Naive thymus-derived CD4-positive, alpha-beta T cell (primary cell): ENCODE measurements around the gene KANK3. TPM values are rescaled to one million over a fixed set of nuclear protein-coding genes. Genes with fewer than 3 reads are reported as not detected.
A peak's percentile ranks its signal among the peaks of the same experiment; 100 is the strongest.
"Not testable (repeated sequence)": the region's sequence is repeated elsewhere in the genome, so short reads cannot be mapped to it uniquely, and the experiment has no call there.

Source experiments
- ATAC-seq: fragments of 150-1000 bp; cut with Tn5 transposase; 2 replicates; pipeline ENCODE4 v1.10.0; 2021; ENCODE audit warnings: mild to moderate bottlenecking, moderate library complexity
- CTCF ChIA-PET: fragments of 350-600 bp; sonication (Branson Sonifier 250); formaldehyde crosslinking; loops from one replicate; lab custom pipeline; 2021; ENCODE audit warnings: antibody characterized with exemption; lab: Charles Lee
- POLR2A ChIA-PET: fragments of 350-600 bp; sonication (Branson Sonifier 250); formaldehyde crosslinking; loops from one replicate; lab custom pipeline; 2021; ENCODE audit warnings: antibody characterized with exemption, inconsistent platforms; lab: Charles Lee
- DNase-seq, 9 donors: peaks; one replicate each; pipeline versions ENCODE4 v3.0.0 to v3.0.0-alpha.2; 2020 to 2022; ENCODE audit warnings: mixed read lengths in 1 of 9
- H3K27ac ChIP-seq: one replicate; pipeline ENCODE4 v1.7.0; 2013; ENCODE audit warnings: mild to moderate bottlenecking, low read depth, low read length, moderate library complexity
- H3K27me3 ChIP-seq, 2 donors: one replicate each; pipeline ENCODE4 v1.7.0; 2013; ENCODE audit warnings: low read length in 2 of 2, mild to moderate bottlenecking in 2 of 2, moderate library complexity in 2 of 2; ENCODE audit not compliant: control insufficient read depth in 2 of 2, insufficient read depth in 2 of 2
- H3K36me3 ChIP-seq, 3 experiments: 1 replicate in 2 of 3; 2 replicates in 1 of 3; pipeline ENCODE4 v1.7.0; 2013; ENCODE audit warnings: low read length in 3 of 3, mild to moderate bottlenecking in 3 of 3, moderate library complexity in 1 of 3; ENCODE audit not compliant: insufficient read depth in 3 of 3, control insufficient read depth in 2 of 3
- H3K4me1 ChIP-seq, 2 donors: one replicate each; pipeline ENCODE4 v1.7.0; 2013; ENCODE audit warnings: low read length in 2 of 2, mild to moderate bottlenecking in 2 of 2, moderate library complexity in 1 of 2; ENCODE audit not compliant: control insufficient read depth in 2 of 2, insufficient read depth in 2 of 2
- H3K4me3 ChIP-seq: 2 replicates; pipeline ENCODE4 v1.7.0; 2013; ENCODE audit warnings: mild to moderate bottlenecking, low read length
- H3K9me3 ChIP-seq, 3 experiments: 1 replicate in 2 of 3; 2 replicates in 1 of 3; pipeline ENCODE4 v1.7.0; 2013; ENCODE audit warnings: low read length in 3 of 3; ENCODE audit not compliant: control insufficient read depth in 2 of 3
- H3K27ac Mint-ChIP-seq, 9 donors: one replicate each; pipeline ENCODE4 v1.8.0; 2020 to 2022; ENCODE audit warnings: mixed read lengths in 9 of 9, mild to moderate bottlenecking in 8 of 9, moderate library complexity in 5 of 9, inconsistent platforms in 2 of 9
- H3K27me3 Mint-ChIP-seq, 5 donors: one replicate each; pipeline ENCODE4 v1.8.0; 2021 to 2022; ENCODE audit warnings: mixed read lengths in 5 of 5, mild to moderate bottlenecking in 1 of 5
- H3K36me3 Mint-ChIP-seq, 5 donors: one replicate each; pipeline ENCODE4 v1.8.0; 2020 to 2022; ENCODE audit warnings: mixed read lengths in 5 of 5, mild to moderate bottlenecking in 3 of 5, inconsistent platforms in 1 of 5
- H3K4me1 Mint-ChIP-seq, 7 donors: one replicate each; pipeline ENCODE4 v1.8.0; 2020 to 2022; ENCODE audit warnings: mixed read lengths in 7 of 7, mild to moderate bottlenecking in 3 of 7, inconsistent platforms in 1 of 7
- H3K4me3 Mint-ChIP-seq, 10 donors: one replicate each; pipeline ENCODE4 v1.8.0; 2020 to 2022; ENCODE audit warnings: mild to moderate bottlenecking in 10 of 10, mixed read lengths in 10 of 10, moderate library complexity in 6 of 10, inconsistent platforms in 2 of 10
- H3K9me3 Mint-ChIP-seq, 11 donors: one replicate each; pipeline ENCODE4 v1.8.0; 2020 to 2022; ENCODE audit warnings: mixed read lengths in 11 of 11, mild to moderate bottlenecking in 4 of 11, inconsistent platforms in 1 of 11, moderate library complexity in 1 of 11
- intact Hi-C, 2 donors: fragments of 100-400 bp; cut with micrococcal nuclease; formaldehyde crosslinking; loops; one replicate each; pipeline ENCODE4 v1.15.1; 2023
- polyA plus RNA-seq, 2 donors: library from polyadenylated mRNA; unstranded; fragments of 300-500 nt; fragmentation: Illumina TruSeq; gene quantifications; one replicate each; pipeline ENCODE4 v1.2.3, GENCODE V29; 2021
- total RNA-seq, 6 experiments: library from RNA in 5 of 6; stranded (reverse) in 5 of 6; gene quantifications; 1 replicate in 5 of 6; 2 replicates in 1 of 6; pipeline ENCODE4 v1.2.3 and lab custom pipeline; 2021 to 2026

KANK3 gene
- total and polyA plus RNA-seq, 7 experiments from 2014 or later = 0.52 to 4.4 (median 1.7) TPM

DNA sequence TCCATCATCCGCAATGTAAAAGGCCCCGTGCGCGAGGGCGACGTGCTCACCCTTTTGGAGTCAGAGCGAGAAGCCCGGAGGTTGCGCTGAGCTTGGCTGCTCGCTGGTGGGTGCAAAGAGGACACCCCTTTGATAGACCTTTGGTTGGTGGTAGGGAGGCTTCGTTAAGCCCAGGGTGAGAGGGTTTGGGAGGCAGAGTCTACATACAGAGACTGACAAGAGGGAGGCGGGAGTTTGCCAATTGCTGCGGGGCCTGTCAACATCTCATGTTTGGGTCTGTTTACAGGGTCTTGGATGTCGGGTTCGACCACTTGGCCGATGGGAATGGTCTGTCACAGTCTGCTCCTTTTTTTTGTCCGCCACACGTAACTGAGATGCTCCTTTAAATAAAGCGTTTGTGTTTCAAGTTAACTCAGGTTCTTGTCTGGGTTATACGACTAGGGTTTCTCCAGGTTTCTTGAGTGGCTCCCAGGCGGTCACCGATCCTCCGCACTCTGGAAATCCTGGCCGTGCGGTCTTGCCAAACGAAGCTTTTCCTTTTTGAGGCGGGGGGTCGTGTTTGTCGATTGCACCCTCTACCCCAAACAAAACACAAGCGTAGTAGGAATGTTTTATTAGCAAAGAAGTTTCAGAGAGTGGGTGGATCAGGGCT lies 20.9 kb downstream of the KANK3 start:
- peaks cover 25% of the 10 kb centered on the region in 2 donors for H3K4me1 ChIP-seq
- H3K36me3 ChIP-seq = peaks cover 4 to 37% (median 4%) of the 10 kb centered on the region in 3 experiments
- peaks cover 16 to 43% (median 27%) of the 10 kb centered on the region in 7 donors for H3K4me1 Mint-ChIP-seq
- ChIA-PET POLR2A (interaction anchor here (0.6 to 4.5 kb wide), 9 partner anchors 9 to 378 kb away, joined by 3 to 31 read pairs (median 3); partner anchors contain the start of genes KANK3, RAB11B and TIMM44), CTCF (interaction anchor here (1.2 kb wide), 1 partner anchor 52 kb away, joined by 3 read pairs; no protein-coding TSS in a partner anchor)
- H3K36me3 Mint-ChIP-seq = peaks cover 0 to 15% (median 0%) of the 10 kb centered on the region in 5 donors
- peak overlapping the region; percentile 96 for H3K27ac ChIP-seq
- no peaks in the 10 kb centered on the region for H3K27me3 ChIP-seq
- H3K4me3 Mint-ChIP-seq = peak overlapping the region; percentile 90 to 99 (median 98)
- no peak for ATAC-seq
- H3K9me3 Mint-ChIP-seq = peaks cover 0 to 1% (median 0%) of the 10 kb centered on the region in 11 donors
- intact Hi-C loops = loop anchor here (1.0 to 2.0 kb wide), 10 partner anchors 14 to 1124 kb away; partner anchors contain the start of genes CD320 (in 2 of the 2), HNRNPM (in 2 of the 2), RAB11B (in 2 of the 2) and TIMM44 (in 2 of the 2)
- H3K27me3 Mint-ChIP-seq = peaks cover 0 to 4% (median 0%) of the 10 kb centered on the region in 5 donors
- peak overlapping the region; percentile 98 for H3K4me3 ChIP-seq
- DNase-seq = no peak
- no peaks in the 10 kb centered on the region for H3K9me3 ChIP-seq
- H3K27ac Mint-ChIP-seq = peak overlapping the region; percentile 94 to 99 (median 98)

DNA sequence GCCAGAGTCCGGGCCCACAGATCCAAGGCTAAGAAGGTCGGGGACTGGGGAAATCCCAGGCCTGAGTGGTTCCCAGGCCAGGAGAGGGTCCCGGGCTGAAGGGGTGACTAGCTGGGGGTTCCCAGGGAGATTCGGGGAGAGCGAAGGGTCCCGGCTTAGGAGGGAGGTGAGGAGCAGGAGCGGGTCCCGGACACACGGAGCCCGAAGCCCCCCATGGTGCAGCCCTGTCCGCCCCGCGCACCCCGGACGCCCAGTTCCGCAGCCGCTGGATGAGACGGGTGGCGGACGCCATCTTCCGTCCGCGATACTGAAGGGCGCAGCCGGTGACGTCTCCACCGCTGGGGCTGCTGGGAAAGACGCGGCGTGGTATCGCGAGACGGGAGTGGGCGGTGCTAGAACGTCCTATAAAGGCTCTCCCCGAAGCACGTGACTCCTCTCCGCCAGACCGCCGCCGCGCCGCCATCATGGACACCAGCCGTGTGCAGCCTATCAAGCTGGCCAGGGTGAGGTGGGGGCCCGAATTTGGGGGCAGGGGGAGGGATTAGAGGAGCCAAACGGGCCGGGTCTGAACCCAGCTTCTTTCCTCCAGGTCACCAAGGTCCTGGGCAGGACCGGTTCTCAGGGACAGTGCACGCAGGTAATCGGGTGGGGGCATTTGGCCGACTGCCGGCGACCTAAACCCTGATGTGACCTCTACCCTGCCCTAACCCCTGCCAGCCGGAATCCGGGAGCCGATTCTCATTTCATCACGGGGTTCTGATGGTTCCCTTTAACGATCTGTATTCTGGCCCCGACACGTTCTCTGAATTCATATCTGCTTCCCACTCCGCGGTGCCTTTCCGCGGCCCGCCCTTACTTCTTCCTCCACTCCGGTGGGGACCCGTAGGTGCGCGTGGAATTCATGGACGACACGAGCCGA lies 21.7 kb downstream of the KANK3 start, which contains the start of the genes NDUFA7 and RPS28:
TSS of gene NDUFA7 (minus strand) at position 309 of the 919 bp plus-strand sequence. CDS start at position 292, 17 bp downstream.
TSS of gene RPS28 (plus strand) at position 430 of the 919 bp plus-strand sequence. CDS start at position 465, 35 bp downstream.
- peak; percentile 98 for ATAC-seq
- Histone ChIP-seq H3K36me3 (peaks cover 4 to 44% (median 4%) of the 10 kb centered on the region in 3 experiments), H3K27me3 (no peaks in the 10 kb centered on the region), H3K27ac (peak within 1 kb of the TSS; percentile 96), H3K4me1 (peaks cover 25% of the 10 kb centered on the region in 2 donors), H3K9me3 (no peaks in the 10 kb centered on the region), H3K4me3 (peak within 1 kb of the TSS; percentile 98)
- intact Hi-C loops = loop anchor here (1.0 to 2.0 kb wide), 10 partner anchors 13 to 1123 kb away; partner anchors contain the start of genes CD320 (in 2 of the 2), HNRNPM (in 2 of the 2), RAB11B (in 2 of the 2) and TIMM44 (in 2 of the 2)
- no peaks in the 10 kb centered on the region for H3K27me3 Mint-ChIP-seq
- ChIA-PET POLR2A (interaction anchor here (0.6 to 4.5 kb wide), 12 partner anchors 11 to 378 kb away, joined by 3 to 31 read pairs (median 3); partner anchors contain the start of genes KANK3, MYO1F, RAB11B and TIMM44), CTCF (interaction anchor here (1.2 to 1.3 kb wide), 3 partner anchors 10 to 52 kb away, joined by 3 to 5 read pairs (median 3); no protein-coding TSS in a partner anchor)
- H3K9me3 Mint-ChIP-seq = peaks cover 0 to 1% (median 0%) of the 10 kb centered on the region in 11 donors
- peak within 1 kb of the TSS; percentile 94 to 99 (median 98) for H3K27ac Mint-ChIP-seq
- H3K36me3 Mint-ChIP-seq = peaks cover 0 to 13% (median 0%) of the 10 kb centered on the region in 5 donors
- peaks cover 16 to 44% (median 29%) of the 10 kb centered on the region in 7 donors for H3K4me1 Mint-ChIP-seq
- peak; percentile 94 to 97 (median 96) for DNase-seq
- peak within 1 kb of the TSS; percentile 90 to 99 (median 98) for H3K4me3 Mint-ChIP-seq

DNA sequence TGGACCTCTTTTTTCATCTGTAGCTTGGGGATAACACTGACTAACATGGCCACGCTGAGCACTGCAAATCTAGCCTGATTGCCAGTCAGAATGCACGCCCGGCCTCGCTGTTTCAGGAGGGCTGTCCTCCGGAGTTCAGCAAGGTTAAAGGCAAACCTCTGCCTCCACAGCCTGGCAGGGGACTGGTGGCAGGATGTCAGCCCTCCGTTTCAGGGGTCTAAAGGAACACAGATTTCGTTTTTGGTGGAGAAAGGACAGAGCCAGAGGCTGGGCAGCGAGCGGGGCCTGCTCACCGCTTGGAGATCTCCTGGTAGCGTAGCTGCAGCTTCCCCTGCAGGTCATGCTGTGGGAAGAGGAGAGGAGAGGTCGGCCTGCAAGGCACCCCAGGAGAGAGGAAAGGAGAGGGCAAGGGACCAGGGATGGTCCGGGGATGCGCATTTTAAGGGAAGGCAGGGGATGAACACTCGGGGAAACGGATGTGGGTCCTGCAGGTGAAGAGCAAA lies 22.4 kb downstream of the KANK3 start:
- peak overlapping the region; percentile 96 for H3K27ac ChIP-seq
- H3K36me3 ChIP-seq = peaks cover 4 to 51% (median 4%) of the 10 kb centered on the region in 3 experiments
- no peak for DNase-seq
- H3K4me3 Mint-ChIP-seq = peak overlapping the region; percentile 90 to 99 (median 98)
- no peaks in the 10 kb centered on the region for H3K9me3 ChIP-seq
- no peaks in the 10 kb centered on the region for H3K27me3 ChIP-seq
- H3K4me3 ChIP-seq = peak overlapping the region; percentile 98
- ATAC-seq = peak; percentile 2
- peaks cover 16 to 44% (median 29%) of the 10 kb centered on the region in 7 donors for H3K4me1 Mint-ChIP-seq
- peaks cover 25% of the 10 kb centered on the region in 2 donors for H3K4me1 ChIP-seq
- peaks cover 0 to 13% (median 0%) of the 10 kb centered on the region in 5 donors for H3K36me3 Mint-ChIP-seq
- no peaks in the 10 kb centered on the region for H3K27me3 Mint-ChIP-seq
- H3K9me3 Mint-ChIP-seq = peaks cover 0 to 1% (median 0%) of the 10 kb centered on the region in 11 donors
- ChIA-PET CTCF (interaction anchor here (1.2 to 1.3 kb wide), 3 partner anchors 9 to 51 kb away, joined by 3 to 5 read pairs (median 3); no protein-coding TSS in a partner anchor), POLR2A (interaction anchor here (0.6 to 4.5 kb wide), 8 partner anchors 10 to 377 kb away, joined by 3 to 31 read pairs (median 4); partner anchors contain the start of genes MYO1F, TIMM44 and ZNF414)
- H3K27ac Mint-ChIP-seq = peak overlapping the region; percentile 94 to 99 (median 98)
- intact Hi-C loops = loop anchor here (1.0 to 2.0 kb wide), 10 partner anchors 12 to 1122 kb away; partner anchors contain the start of genes CD320 (in 2 of the 2), HNRNPM (in 2 of the 2), RAB11B (in 2 of the 2) and TIMM44 (in 2 of the 2)

DNA sequence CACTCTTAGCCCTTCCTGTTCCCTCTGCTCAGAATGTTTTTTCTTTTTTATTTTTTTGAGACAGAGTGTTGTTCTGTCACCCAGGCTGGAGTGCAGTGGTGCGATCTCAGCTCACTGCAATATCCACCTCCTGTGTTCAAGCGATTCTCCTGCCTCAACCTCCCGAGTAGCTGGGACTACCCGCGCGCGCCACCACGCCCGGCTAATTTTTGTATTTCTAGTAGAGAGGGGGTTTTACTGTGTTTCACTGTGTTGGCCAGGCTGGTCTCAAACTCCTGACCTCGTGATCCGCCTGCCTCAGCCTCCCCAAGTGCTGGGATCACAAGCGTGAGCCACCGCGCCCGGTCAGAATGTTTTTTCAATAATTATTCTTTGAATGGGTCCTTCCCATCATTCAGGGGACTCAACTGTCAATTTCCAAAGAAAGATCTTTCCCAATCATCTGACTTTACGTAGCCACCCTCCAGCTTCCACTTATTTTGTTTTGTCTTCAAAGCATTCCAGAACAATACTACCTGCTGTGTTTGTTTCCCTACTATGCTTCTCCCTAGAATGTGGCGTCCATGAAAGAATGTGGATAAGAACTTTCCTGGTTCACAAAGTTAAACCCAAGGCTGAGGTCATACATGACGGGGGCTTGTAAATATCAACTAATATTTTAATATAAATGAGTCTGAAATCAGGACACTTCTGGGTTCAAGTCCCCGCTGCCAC lies 23.1 kb downstream of the KANK3 start:
- H3K4me1 ChIP-seq = peaks cover 25% of the 10 kb centered on the region in 2 donors
- peak overlapping the region; percentile 94 to 99 (median 98) for H3K27ac Mint-ChIP-seq
- ChIA-PET POLR2A (interaction anchor here (2.1 to 4.5 kb wide), 3 partner anchors 9 to 376 kb away, joined by 7 to 31 read pairs (median 12); partner anchors contain the start of gene TIMM44), CTCF (interaction anchor here (0.7 to 1.3 kb wide), 3 partner anchors 9 to 1776 kb away, joined by 3 to 5 read pairs (median 3); no protein-coding TSS in a partner anchor)
- H3K36me3 ChIP-seq = peaks cover 4 to 57% (median 4%) of the 10 kb centered on the region in 3 experiments
- no peaks in the 10 kb centered on the region for H3K27me3 ChIP-seq
- no peaks in the 10 kb centered on the region for H3K27me3 Mint-ChIP-seq
- intact Hi-C loops = loop anchor here (2.0 kb wide), 2 partner anchors 111 to 125 kb away; partner anchors contain the start of genes HNRNPM (in 2 of the 2) and CERS4 (in 1 of the 2)
- peak overlapping the region; percentile 96 for H3K27ac ChIP-seq
- peaks cover 0 to 13% (median 0%) of the 10 kb centered on the region in 5 donors for H3K36me3 Mint-ChIP-seq
- peaks cover 16 to 44% (median 29%) of the 10 kb centered on the region in 7 donors for H3K4me1 Mint-ChIP-seq
- no peaks in the 10 kb centered on the region for H3K9me3 ChIP-seq
- ATAC-seq (no peak), DNase-seq (no peak)
- H3K4me3 ChIP-seq = peak overlapping the region; percentile 98
- peak overlapping the region; percentile 90 to 99 (median 98) for H3K4me3 Mint-ChIP-seq
- H3K9me3 Mint-ChIP-seq = peaks cover 0 to 1% (median 0%) of the 10 kb centered on the region in 11 donors

DNA sequence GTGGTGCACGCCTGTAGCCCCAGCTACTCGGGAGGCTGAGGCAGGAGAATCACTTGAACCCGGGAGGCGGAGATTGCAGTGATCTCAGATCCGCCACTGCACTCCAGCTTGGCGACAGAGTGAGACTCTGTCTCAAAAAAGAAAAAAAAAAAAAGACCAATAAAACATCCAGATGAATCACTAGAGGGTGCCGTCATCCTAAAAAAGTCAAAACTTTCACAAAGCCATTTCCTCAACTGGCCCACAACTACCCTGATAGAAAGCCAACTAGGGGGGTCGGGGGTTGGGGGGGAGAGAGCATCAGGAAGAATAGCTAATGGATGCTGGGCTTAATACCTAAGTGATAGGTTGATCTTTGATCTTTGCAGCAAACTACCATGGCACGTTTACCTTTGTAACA lies 24.2 kb downstream of the KANK3 start:
- H3K27me3 Mint-ChIP-seq, H3K9me3 Mint-ChIP-seq, H3K9me3 ChIP-seq, intact Hi-C loops, CTCF ChIA-PET, H3K27ac ChIP-seq, ATAC-seq, H3K4me3 ChIP-seq, DNase-seq, H3K27me3 ChIP-seq: not testable (repeated sequence)
- Mint-ChIP-seq H3K4me1 (peaks cover 16 to 44% (median 29%) of the 10 kb centered on the region in 7 donors), H3K27ac (peak overlapping the region in 3 of 9 donors; percentile 25 to 82 (median 58)), H3K4me3 (peak overlapping the region in 4 of 10 donors; percentile 9 to 25 (median 18)), H3K36me3 (peaks cover 0 to 13% (median 0%) of the 10 kb centered on the region in 5 donors)
- Histone ChIP-seq H3K4me1 (peaks cover 25% of the 10 kb centered on the region in 2 donors), H3K36me3 (peaks cover 4 to 56% (median 4%) of the 10 kb centered on the region in 3 experiments)
- POLR2A ChIA-PET = interaction anchor here (0.7 to 0.9 kb wide), 2 partner anchors 9 to 11 kb away, joined by 3 to 4 read pairs; partner anchors contain the start of gene CD320
